HepG2 (cell line): ENCODE measurements around the gene TULP4. TPM values are rescaled to one million over a fixed set of nuclear protein-coding genes. Genes with fewer than 3 reads are reported as not detected.

Experiments used
- ATM ChIP-seq: fragments of 450-650 bp; IDR thresholded peaks from 2 replicates; pipeline ENCODE4 v1.7.1; 2017; ENCODE audit warnings: mild to moderate bottlenecking, borderline replicate concordance
- BRCA1 ChIP-seq: sonication (generic); formaldehyde crosslinking; IDR thresholded peaks from 2 replicates; pipeline ENCODE4 v1.4.0; 2020; ENCODE audit warnings: missing genetic modification reagents
- DPF2 ChIP-seq: sonication (generic); formaldehyde crosslinking; IDR thresholded peaks from 2 replicates; pipeline ENCODE4 v1.4.0; 2020; ENCODE audit warnings: mild to moderate bottlenecking, low read depth, missing genetic modification reagents, borderline replicate concordance
- KDM2A ChIP-seq: sonication (generic); formaldehyde crosslinking; IDR thresholded peaks from 2 replicates; pipeline ENCODE4 v1.4.0; 2020; ENCODE audit warnings: low read depth, missing genetic modification reagents, borderline replicate concordance
- KLF9 ChIP-seq: IDR thresholded peaks from 2 replicates; pipeline ENCODE4 v1.6.1; 2016; ENCODE audit warnings: low read depth
- KMT2A ChIP-seq: sonication (generic); formaldehyde crosslinking; IDR thresholded peaks from 2 replicates; pipeline ENCODE4 v1.4.0; 2020; ENCODE audit warnings: missing genetic modification reagents
- PAF1 ChIP-seq: IDR thresholded peaks from 2 replicates; pipeline ENCODE4 v1.6.1; 2016; ENCODE audit warnings: missing genetic modification reagents, missing compliant biosample characterization
- PHF5A ChIP-seq: IDR thresholded peaks from one replicate; pipeline ENCODE4 v1.6.1; 2018; ENCODE audit warnings: low read depth, missing genetic modification reagents; ENCODE audit not compliant: unreplicated experiment
- RBM22 ChIP-seq: fragments of 200-400 bp; formaldehyde crosslinking; optimal IDR thresholded peaks from 2 replicates; pipeline ENCODE3; 2017; ENCODE audit warnings: mild to moderate bottlenecking, low read length, moderate library complexity
- REST ChIP-seq, 2 experiments: IDR thresholded peaks; 2 replicates each; pipeline ENCODE4 v1.6.1; 2011 to 2012; ENCODE audit warnings: low read length in 2 of 2, borderline replicate concordance in 1 of 2, low read depth in 1 of 2, mild to moderate bottlenecking in 1 of 2, moderate library complexity in 1 of 2
- RXRA ChIP-seq: sonication (generic); formaldehyde crosslinking; IDR thresholded peaks from 2 replicates; pipeline ENCODE4 v1.5.1; 2020; ENCODE audit warnings: missing genetic modification reagents
- SMAD1 ChIP-seq: sonication (generic); formaldehyde crosslinking; IDR thresholded peaks from 2 replicates; pipeline ENCODE4 v1.4.0; 2020; ENCODE audit warnings: missing genetic modification reagents, low read depth, mild to moderate bottlenecking, borderline replicate concordance
- TEAD2 ChIP-seq: sonication (generic); formaldehyde crosslinking; IDR thresholded peaks from 2 replicates; pipeline ENCODE4 v1.9.0; 2021; ENCODE audit warnings: missing genetic modification reagents
- TRAFD1 ChIP-seq: sonication (generic); formaldehyde crosslinking; IDR thresholded peaks from 2 replicates; pipeline ENCODE4 v1.5.1; 2020; ENCODE audit warnings: missing genetic modification reagents, mild to moderate bottlenecking, borderline replicate concordance
- ZBTB7A ChIP-seq: sonication (generic); formaldehyde crosslinking; IDR thresholded peaks from 2 replicates; pipeline ENCODE4 v1.8.0; 2022; ENCODE audit warnings: mild to moderate bottlenecking, missing genetic modification reagents
- ZNF232 ChIP-seq: sonication (generic); formaldehyde crosslinking; IDR thresholded peaks from 2 replicates; pipeline ENCODE4 v1.4.0; 2020; ENCODE audit warnings: missing genetic modification reagents, borderline replicate concordance
- ZNF337 ChIP-seq: sonication (generic); formaldehyde crosslinking; IDR thresholded peaks from 2 replicates; pipeline ENCODE4 v1.5.1; 2020; ENCODE audit warnings: missing genetic modification reagents, low read depth, mild to moderate bottlenecking, borderline replicate concordance
- ZNF772 ChIP-seq: sonication (generic); formaldehyde crosslinking; IDR thresholded peaks from 2 replicates; pipeline ENCODE4 v1.5.0; 2020; ENCODE audit warnings: mild to moderate bottlenecking, missing genetic modification reagents
- polyA plus RNA-seq, 8 experiments: library from polyadenylated mRNA; depleted of rRNA in 3 of 8; stranded (reverse) in 7 of 8; unstranded in 1 of 8; fragments of >200 nt; fragmentation: Illumina TruSeq in 4 of 8; extraction: Trizol in 4 of 8; gene quantifications; 2 replicates each; pipeline versions ENCODE4 v1.2.1 to v1.2.3, GENCODE V29; 2011 to 2016; ENCODE audit warnings: low read depth in 4 of 8, missing spikeins in 1 of 8, mixed read lengths in 1 of 8; ENCODE audit not compliant: insufficient read depth in 1 of 8
- total RNA-seq, 5 experiments: library from RNA; depleted of rRNA; stranded (reverse); fragments of >200 nt; fragmentation: Illumina TruSeq; extraction: Trizol; gene quantifications; 2 replicates each; pipeline ENCODE4 v1.2.3, GENCODE V29; 2016; ENCODE audit warnings: low read depth in 1 of 5
- TF ChIP-seq, protein P1 (sequence below): sonication (generic); formaldehyde crosslinking; IDR thresholded peaks from 2 replicates; pipeline ENCODE4 v1.4.0; 2020; ENCODE audit warnings: missing genetic modification reagents, mild to moderate bottlenecking, borderline replicate concordance
- TF ChIP-seq, protein P2 (sequence below): IDR thresholded peaks from 2 replicates; pipeline ENCODE4 v1.6.1; 2016
- TF ChIP-seq, protein P3 (sequence below): sonication (generic); formaldehyde crosslinking; IDR thresholded peaks from 2 replicates; pipeline ENCODE4 v1.4.0; 2020; ENCODE audit warnings: missing genetic modification reagents

TULP4 gene
- total and polyA plus RNA-seq, 2 of the 13 experiments (the other 11 are each of a cell fraction or from before 2014, with no cell fraction given), result 21.1 to 122 TPM

GRCh38 chr6:158322724-158323560 is 10.7 kb downstream of the TULP4 start (continued):
- TF ChIP-seq, protein P1, sequence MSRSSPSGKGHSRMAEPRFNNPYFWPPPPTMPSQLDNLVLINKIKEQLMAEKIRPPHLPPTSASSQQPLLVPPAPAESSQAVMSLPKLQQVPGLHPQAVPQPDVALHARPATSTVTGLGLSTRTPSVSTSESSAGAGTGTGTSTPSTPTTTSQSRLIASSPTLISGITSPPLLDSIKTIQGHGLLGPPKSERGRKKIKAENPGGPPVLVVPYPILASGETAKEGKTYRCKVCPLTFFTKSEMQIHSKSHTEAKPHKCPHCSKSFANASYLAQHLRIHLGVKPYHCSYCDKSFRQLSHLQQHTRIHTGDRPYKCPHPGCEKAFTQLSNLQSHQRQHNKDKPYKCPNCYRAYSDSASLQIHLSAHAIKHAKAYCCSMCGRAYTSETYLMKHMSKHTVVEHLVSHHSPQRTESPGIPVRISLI (CRISPR knock-in tag), result no peak
- TF ChIP-seq RBM22 (peak; percentile 72), ZNF337 (CRISPR knock-in tag) (no peak), BRCA1 (0 out of 2 replicates have a peak, but pooled peaks have one; percentile 83), RXRA (peak; percentile 57; the same call in 1 of the 2 replicates), ATM (no peak; the same call in 1 of the 2 replicates), KMT2A (CRISPR knock-in tag) (peak; percentile 72; the same call in 1 of the 2 replicates), SMAD1 (CRISPR knock-in tag) (no peak), ZNF232 (peak; percentile 85; the same call in 1 of the 2 replicates), KDM2A (CRISPR knock-in tag) (no peak; the same call in 1 of the 2 replicates), ZBTB7A (no peak), PHF5A (CRISPR knock-in tag) (peak; percentile 22), KLF9 (CRISPR knock-in tag) (peak; percentile 77), DPF2 (CRISPR knock-in tag) (peak; percentile 94), PAF1 (CRISPR knock-in tag) (no peak), TEAD2 (CRISPR knock-in tag) (no peak), REST (IDR thresholded peaks at IDR 0.05; ENCODE audit: borderline replicate concordance in 1 of 2, low read depth in 1 of 2, low read length in 2 of 2) (peak in 1 of 2 experiments; percentile 17; a peak in 1 of 4 replicates), TRAFD1 (CRISPR knock-in tag) (no peak), ZNF772 (CRISPR knock-in tag) (peak; percentile 82; the same call in 1 of the 2 replicates)
- TF ChIP-seq, protein P2, sequence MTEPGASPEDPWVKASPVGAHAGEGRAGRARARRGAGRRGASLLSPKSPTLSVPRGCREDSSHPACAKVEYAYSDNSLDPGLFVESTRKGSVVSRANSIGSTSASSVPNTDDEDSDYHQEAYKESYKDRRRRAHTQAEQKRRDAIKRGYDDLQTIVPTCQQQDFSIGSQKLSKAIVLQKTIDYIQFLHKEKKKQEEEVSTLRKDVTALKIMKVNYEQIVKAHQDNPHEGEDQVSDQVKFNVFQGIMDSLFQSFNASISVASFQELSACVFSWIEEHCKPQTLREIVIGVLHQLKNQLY (CRISPR knock-in tag), result peak; percentile 98
- TF ChIP-seq, protein P3, sequence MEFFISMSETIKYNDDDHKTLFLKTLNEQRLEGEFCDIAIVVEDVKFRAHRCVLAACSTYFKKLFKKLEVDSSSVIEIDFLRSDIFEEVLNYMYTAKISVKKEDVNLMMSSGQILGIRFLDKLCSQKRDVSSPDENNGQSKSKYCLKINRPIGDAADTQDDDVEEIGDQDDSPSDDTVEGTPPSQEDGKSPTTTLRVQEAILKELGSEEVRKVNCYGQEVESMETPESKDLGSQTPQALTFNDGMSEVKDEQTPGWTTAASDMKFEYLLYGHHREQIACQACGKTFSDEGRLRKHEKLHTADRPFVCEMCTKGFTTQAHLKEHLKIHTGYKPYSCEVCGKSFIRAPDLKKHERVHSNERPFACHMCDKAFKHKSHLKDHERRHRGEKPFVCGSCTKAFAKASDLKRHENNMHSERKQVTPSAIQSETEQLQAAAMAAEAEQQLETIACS, result no peak
